HCT116 (cell line): ENCODE results near the gene MSMB. TPM values are rescaled to one million over a fixed set of nuclear protein-coding genes. Genes with fewer than 3 reads are reported as not detected.

Source experiments
- ATAC-seq: fragments of 200-7000 bp; cut with Tn5 transposase; 2 replicates; pipeline ENCODE4 v1.9.1; 2020; ENCODE audit warnings: mild to moderate bottlenecking, moderate library complexity
- BruUV-seq: library from RNA; stranded (reverse); fragments of 400-500 nt; replicated peaks from 2 replicates; lab custom pipeline; 2021; lab: Mats Ljungman, UMichigan
- CTCF ChIA-PET: fragments of 300-600 bp; sonication (Branson Sonifier 250); formaldehyde crosslinking; loops from one replicate; lab custom pipeline; 2021; ENCODE audit warnings: antibody characterized with exemption; lab: Charles Lee
- POLR2A ChIA-PET: fragments of 300-600, 350-600 bp; sonication (Branson Sonifier 250); formaldehyde crosslinking; loops from one replicate; lab custom pipeline; 2021; ENCODE audit warnings: antibody characterized with exemption; lab: Charles Lee
- RAD21 ChIA-PET, 2 experiments: fragments of 300-600 bp; sonication (Branson Sonifier 250); formaldehyde crosslinking; loops; one replicate each; lab custom pipeline; 2023; ENCODE audit warnings: low total read pairs in 2 of 2; ENCODE audit not compliant: uncharacterized antibody in 2 of 2, unreplicated experiment in 2 of 2, low non-redundant PET in 1 of 2; lab: Charles Lee
- DNase-seq: peaks from one replicate; pipeline ENCODE4 v3.0.0-alpha.2; 2010; ENCODE audit warnings: low read depth, low spot score
- H2AFZ ChIP-seq: fragments of 200-600 bp; shearing (Covaris generic), sonication (generic); 2 replicates; pipeline ENCODE4 v1.6.1; 2017; ENCODE audit warnings: low read depth, mixed run types, mixed read lengths, antibody characterized with exemption, low read length; ENCODE audit not compliant: poor library complexity, severe bottlenecking
- H3K27ac ChIP-seq: 2 replicates; pipeline ENCODE4 v1.5.1; 2012; ENCODE audit warnings: low read depth, low read length
- H3K27me3 ChIP-seq: fragments of 200-600 bp; sonication (generic); 2 replicates; pipeline ENCODE4 v1.6.1; 2016; ENCODE audit warnings: mixed run types, low read length, mixed read lengths; ENCODE audit not compliant: insufficient read depth
- H3K36me3 ChIP-seq, 2 experiments: fragments of 200-500 bp in 1 of 2; fragments of 200-600 bp in 1 of 2; sonication (Bioruptor generic) in 1 of 2; sonication (generic) in 1 of 2; 2 replicates each; pipeline versions ENCODE4 v1.5.1 to v1.6.1; 2014 to 2016; ENCODE audit warnings: low read length in 2 of 2, inconsistent platforms in 1 of 2, mixed read lengths in 1 of 2, mixed run types in 1 of 2; ENCODE audit not compliant: insufficient read depth in 2 of 2, control insufficient read depth in 1 of 2
- H3K4me1 ChIP-seq, 2 experiments: fragments of 200-600 bp in 1 of 2; sonication (generic) in 1 of 2; 2 replicates each; pipeline versions ENCODE4 v1.5.1 to v1.6.1; 2012 to 2017; ENCODE audit warnings: low read length in 2 of 2, inconsistent platforms in 1 of 2, mild to moderate bottlenecking in 1 of 2, mixed read lengths in 1 of 2, mixed run types in 1 of 2, moderate library complexity in 1 of 2; ENCODE audit not compliant: insufficient read depth in 2 of 2, control insufficient read depth in 1 of 2
- H3K4me2 ChIP-seq: fragments of 200-600 bp; sonication (generic); 2 replicates; pipeline ENCODE4 v1.6.1; 2017; ENCODE audit warnings: mixed run types, low read length, mixed read lengths
- H3K4me3 ChIP-seq, 2 experiments: fragments of 200-600 bp in 1 of 2; sonication (generic) in 1 of 2; replicated peaks in 1 of 2; 2 replicates each; pipeline ENCODE4 v1.5.1; 2011 to 2016; ENCODE audit warnings: low read length in 2 of 2, control low read depth in 1 of 2, low read depth in 1 of 2, mild to moderate bottlenecking in 1 of 2, mixed read lengths in 1 of 2, mixed run types in 1 of 2
- H3K79me2 ChIP-seq: fragments of 200-600 bp; sonication (generic); 2 replicates; pipeline ENCODE4 v1.6.1; 2017; ENCODE audit warnings: mild to moderate bottlenecking, mixed run types, low read length, moderate library complexity, mixed read lengths; ENCODE audit not compliant: insufficient read depth
- H3K9ac ChIP-seq: fragments of 200-600 bp; sonication (generic); 2 replicates; pipeline ENCODE4 v1.6.1; 2016; ENCODE audit warnings: low read length, mixed read lengths
- H3K9me2 ChIP-seq: fragments of 200-600 bp; sonication (generic), shearing (Covaris generic); 2 replicates; pipeline ENCODE4 v1.6.1; 2017; ENCODE audit warnings: mixed run types, mild to moderate bottlenecking, moderate library complexity; ENCODE audit not compliant: insufficient read depth
- H3K9me3 ChIP-seq, 2 experiments: fragments of 200-500 bp in 1 of 2; fragments of 200-600 bp in 1 of 2; sonication (Bioruptor generic) in 1 of 2; sonication (generic) in 1 of 2; 2 replicates each; pipeline ENCODE4 v1.6.1; 2014 to 2017; ENCODE audit warnings: low read length in 2 of 2, mixed read lengths in 2 of 2, inconsistent platforms in 1 of 2, low read depth in 1 of 2, mild to moderate bottlenecking in 1 of 2, mixed run types in 1 of 2, moderate library complexity in 1 of 2; ENCODE audit not compliant: control insufficient read depth in 1 of 2, insufficient read depth in 1 of 2
- H4K20me1 ChIP-seq: fragments of 200-600 bp; sonication (generic), shearing (Covaris generic); 2 replicates; pipeline ENCODE4 v1.6.1; 2017; ENCODE audit warnings: mixed run types, mild to moderate bottlenecking, moderate library complexity; ENCODE audit not compliant: insufficient read depth
- ATF3 ChIP-seq: IDR thresholded peaks from 2 replicates; pipeline ENCODE4 v1.6.1; 2012
- CEBPB ChIP-seq: IDR thresholded peaks from 2 replicates; pipeline ENCODE4 v1.6.1; 2012; ENCODE audit warnings: low read depth
- EGR1 ChIP-seq: IDR thresholded peaks from 2 replicates; pipeline ENCODE4 v1.6.1; 2012; ENCODE audit warnings: low read depth
- ELF1 ChIP-seq: IDR thresholded peaks from 2 replicates; pipeline ENCODE4 v1.6.1; 2012; ENCODE audit warnings: low read depth, borderline replicate concordance
- FOSL1 ChIP-seq: IDR thresholded peaks from 2 replicates; pipeline ENCODE4 v1.6.1; 2012; ENCODE audit warnings: low read depth
- POLR2A ChIP-seq: IDR thresholded peaks from 2 replicates; pipeline ENCODE4 v1.7.0; 2011; ENCODE audit warnings: borderline replicate concordance; ENCODE audit not compliant: insufficient read depth, insufficient read length; ENCODE audit errors: extremely low read depth
- SIN3A ChIP-seq: IDR thresholded peaks from 2 replicates; pipeline ENCODE4 v1.6.1; 2012; ENCODE audit warnings: low read depth
- SP1 ChIP-seq: IDR thresholded peaks from 2 replicates; pipeline ENCODE4 v1.6.1; 2012; ENCODE audit warnings: low read depth
- SRF ChIP-seq: IDR thresholded peaks from 2 replicates; pipeline ENCODE4 v1.6.1; 2012; ENCODE audit warnings: low read depth
- ZBTB33 ChIP-seq: IDR thresholded peaks from 2 replicates; pipeline ENCODE4 v1.6.1; 2011; ENCODE audit warnings: mild to moderate bottlenecking, low read length, moderate library complexity; ENCODE audit not compliant: insufficient replicate concordance; ENCODE audit errors: extremely low read depth
- ZFX ChIP-seq: fragments of 450-650 bp; IDR thresholded peaks from 2 replicates; pipeline ENCODE4 v1.6.1; 2017
- ZNF274 ChIP-seq: fragments of 200-500 bp; sonication (Bioruptor generic); IDR thresholded peaks from 2 replicates; pipeline ENCODE4 v1.6.1; 2014; ENCODE audit warnings: mild to moderate bottlenecking, low read depth, low read length, inconsistent platforms
- intact Hi-C: fragments of 100-400 bp; cut with micrococcal nuclease; formaldehyde crosslinking; loops from 2 replicates; pipeline ENCODE4 v1.10.0; 2022
- total RNA-seq: library from RNA; stranded (reverse); gene quantifications from one replicate; pipeline ENCODE4 v1.2.1, GENCODE V29; 2021; ENCODE audit not compliant: unreplicated experiment
- TF ChIP-seq, protein P1 (sequence below), 3 experiments: fragments of 200-600 bp in 1 of 3; sonication (generic) in 1 of 3; IDR thresholded peaks in 2 of 3; conservative IDR thresholded peaks in 1 of 3; 2 replicates each; pipeline ENCODE4 v1.5.1; 2012 to 2017; ENCODE audit warnings: low read depth in 2 of 3, low read length in 2 of 3, antibody characterized with exemption in 1 of 3, borderline replicate concordance in 1 of 3, control low read depth in 1 of 3, mild to moderate bottlenecking in 1 of 3, mixed read lengths in 1 of 3, mixed run types in 1 of 3, moderate library complexity in 1 of 3; ENCODE audit not compliant: insufficient read depth in 1 of 3
- TF ChIP-seq, protein P2 (sequence below): IDR thresholded peaks from 2 replicates; pipeline ENCODE4 v1.6.1; 2012
- TF ChIP-seq, protein P3 (sequence below): IDR thresholded peaks from 2 replicates; pipeline ENCODE4 v1.6.1; 2012; ENCODE audit warnings: low read depth

MSMB gene
- total RNA-seq, 1 experiment from 2014 or later, result not detected

GRCh38 chr10:46053534-46054434 lies 7.7 kb upstream of the MSMB start:
- Histone ChIP-seq H3K79me2 (no peaks in the 10 kb centered on the region), H3K4me1 (no peaks in the 10 kb centered on the region), H4K20me1 (no peaks in the 10 kb centered on the region), H3K4me3 (no peak overlapping the region), H3K9me2 (no peaks in the 10 kb centered on the region), H3K27me3 (peaks cover 7% of the 10 kb centered on the region; the same call in 1 of the 2 replicates), H2AFZ (no peak overlapping the region), H3K9ac (no peak overlapping the region)
- ATAC-seq, result no peak
- POLR2A ChIA-PET, result no interaction called here
- intact Hi-C loops, result no loop called here
- RAD21 ChIA-PET, result no interaction called here
- TF ChIP-seq ZFX, result no peak
- TF ChIP-seq ELF1, result no peak
- no peak for TF ChIP-seq CEBPB
- no peak for TF ChIP-seq ATF3
- no peak for TF ChIP-seq SP1
- no peak for TF ChIP-seq EGR1
- TF ChIP-seq SRF, result no peak
- TF ChIP-seq SIN3A, result no peak
- TF ChIP-seq, protein P1, sequence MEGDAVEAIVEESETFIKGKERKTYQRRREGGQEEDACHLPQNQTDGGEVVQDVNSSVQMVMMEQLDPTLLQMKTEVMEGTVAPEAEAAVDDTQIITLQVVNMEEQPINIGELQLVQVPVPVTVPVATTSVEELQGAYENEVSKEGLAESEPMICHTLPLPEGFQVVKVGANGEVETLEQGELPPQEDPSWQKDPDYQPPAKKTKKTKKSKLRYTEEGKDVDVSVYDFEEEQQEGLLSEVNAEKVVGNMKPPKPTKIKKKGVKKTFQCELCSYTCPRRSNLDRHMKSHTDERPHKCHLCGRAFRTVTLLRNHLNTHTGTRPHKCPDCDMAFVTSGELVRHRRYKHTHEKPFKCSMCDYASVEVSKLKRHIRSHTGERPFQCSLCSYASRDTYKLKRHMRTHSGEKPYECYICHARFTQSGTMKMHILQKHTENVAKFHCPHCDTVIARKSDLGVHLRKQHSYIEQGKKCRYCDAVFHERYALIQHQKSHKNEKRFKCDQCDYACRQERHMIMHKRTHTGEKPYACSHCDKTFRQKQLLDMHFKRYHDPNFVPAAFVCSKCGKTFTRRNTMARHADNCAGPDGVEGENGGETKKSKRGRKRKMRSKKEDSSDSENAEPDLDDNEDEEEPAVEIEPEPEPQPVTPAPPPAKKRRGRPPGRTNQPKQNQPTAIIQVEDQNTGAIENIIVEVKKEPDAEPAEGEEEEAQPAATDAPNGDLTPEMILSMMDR (IDR thresholded peaks at IDR 0.05 in 2 of 3, conservative IDR thresholded peaks at IDR 0.05 in 1 of 3; ENCODE audit: borderline replicate concordance in 1 of 3, insufficient read depth in 1 of 3, low read depth in 2 of 3, low read length in 2 of 3), result no peak
- no peak for TF ChIP-seq ZBTB33
- TF ChIP-seq, protein P2, sequence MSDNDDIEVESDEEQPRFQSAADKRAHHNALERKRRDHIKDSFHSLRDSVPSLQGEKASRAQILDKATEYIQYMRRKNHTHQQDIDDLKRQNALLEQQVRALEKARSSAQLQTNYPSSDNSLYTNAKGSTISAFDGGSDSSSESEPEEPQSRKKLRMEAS, result no peak
- no peak for TF ChIP-seq POLR2A
- TF ChIP-seq, protein P3, sequence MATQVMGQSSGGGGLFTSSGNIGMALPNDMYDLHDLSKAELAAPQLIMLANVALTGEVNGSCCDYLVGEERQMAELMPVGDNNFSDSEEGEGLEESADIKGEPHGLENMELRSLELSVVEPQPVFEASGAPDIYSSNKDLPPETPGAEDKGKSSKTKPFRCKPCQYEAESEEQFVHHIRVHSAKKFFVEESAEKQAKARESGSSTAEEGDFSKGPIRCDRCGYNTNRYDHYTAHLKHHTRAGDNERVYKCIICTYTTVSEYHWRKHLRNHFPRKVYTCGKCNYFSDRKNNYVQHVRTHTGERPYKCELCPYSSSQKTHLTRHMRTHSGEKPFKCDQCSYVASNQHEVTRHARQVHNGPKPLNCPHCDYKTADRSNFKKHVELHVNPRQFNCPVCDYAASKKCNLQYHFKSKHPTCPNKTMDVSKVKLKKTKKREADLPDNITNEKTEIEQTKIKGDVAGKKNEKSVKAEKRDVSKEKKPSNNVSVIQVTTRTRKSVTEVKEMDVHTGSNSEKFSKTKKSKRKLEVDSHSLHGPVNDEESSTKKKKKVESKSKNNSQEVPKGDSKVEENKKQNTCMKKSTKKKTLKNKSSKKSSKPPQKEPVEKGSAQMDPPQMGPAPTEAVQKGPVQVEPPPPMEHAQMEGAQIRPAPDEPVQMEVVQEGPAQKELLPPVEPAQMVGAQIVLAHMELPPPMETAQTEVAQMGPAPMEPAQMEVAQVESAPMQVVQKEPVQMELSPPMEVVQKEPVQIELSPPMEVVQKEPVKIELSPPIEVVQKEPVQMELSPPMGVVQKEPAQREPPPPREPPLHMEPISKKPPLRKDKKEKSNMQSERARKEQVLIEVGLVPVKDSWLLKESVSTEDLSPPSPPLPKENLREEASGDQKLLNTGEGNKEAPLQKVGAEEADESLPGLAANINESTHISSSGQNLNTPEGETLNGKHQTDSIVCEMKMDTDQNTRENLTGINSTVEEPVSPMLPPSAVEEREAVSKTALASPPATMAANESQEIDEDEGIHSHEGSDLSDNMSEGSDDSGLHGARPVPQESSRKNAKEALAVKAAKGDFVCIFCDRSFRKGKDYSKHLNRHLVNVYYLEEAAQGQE, result no peak
- no peak for TF ChIP-seq FOSL1
- no peak for TF ChIP-seq ZNF274
- TF ChIP-seq, all 23 proteins: peak for 0
- no peaks in the 10 kb centered on the region for H3K36me3 ChIP-seq
- H3K9me3 ChIP-seq, result no peaks in the 10 kb centered on the region
- DNase-seq, result no peak
- H3K27ac ChIP-seq, result no peak overlapping the region
- H3K4me2 ChIP-seq, result no peak overlapping the region
- no TSS peak for BruUV-seq
- CTCF ChIA-PET, result no interaction called here
